GM12878 (cell line): ENCODE measurements around the gene SCP2D1.

ENCODE experiments used
- BCL11A ChIP-seq: IDR thresholded peaks from 2 replicates; pipeline ENCODE4 v1.6.1; 2011; ENCODE audit warnings: low read depth, low read length
- KDM1A ChIP-seq: fragments of 200-600 bp; sonication (generic); IDR thresholded peaks from 2 replicates; pipeline ENCODE4 v1.6.1; 2016; ENCODE audit warnings: borderline replicate concordance
- SPI1 ChIP-seq: IDR thresholded peaks from 2 replicates; pipeline ENCODE4 v1.6.1; 2011; ENCODE audit warnings: low read depth, mild to moderate bottlenecking, low read length, moderate library complexity, borderline replicate concordance; ENCODE audit not compliant: insufficient read depth
- SUZ12 ChIP-seq: fragments of 200-600 bp; sonication (generic); IDR thresholded peaks from one replicate; pipeline ENCODE4 v1.6.1; 2018; ENCODE audit warnings: antibody characterized with exemption, mild to moderate bottlenecking; ENCODE audit not compliant: unreplicated experiment
- ZNF24 ChIP-seq: fragments of 450-650 bp; IDR thresholded peaks from 2 replicates; pipeline ENCODE4 v1.6.1; 2017; ENCODE audit warnings: antibody characterized with exemption, mild to moderate bottlenecking
- TF ChIP-seq, protein P1 (sequence below): IDR thresholded peaks from 2 replicates; pipeline ENCODE4 v1.6.1; 2012; ENCODE audit warnings: mild to moderate bottlenecking, low read depth, low read length

- TF ChIP-seq BCL11A (no peak), SPI1 (no peak), KDM1A (no peak), SUZ12 (no peak), ZNF24 (no peak)
- TF ChIP-seq, protein P1, sequence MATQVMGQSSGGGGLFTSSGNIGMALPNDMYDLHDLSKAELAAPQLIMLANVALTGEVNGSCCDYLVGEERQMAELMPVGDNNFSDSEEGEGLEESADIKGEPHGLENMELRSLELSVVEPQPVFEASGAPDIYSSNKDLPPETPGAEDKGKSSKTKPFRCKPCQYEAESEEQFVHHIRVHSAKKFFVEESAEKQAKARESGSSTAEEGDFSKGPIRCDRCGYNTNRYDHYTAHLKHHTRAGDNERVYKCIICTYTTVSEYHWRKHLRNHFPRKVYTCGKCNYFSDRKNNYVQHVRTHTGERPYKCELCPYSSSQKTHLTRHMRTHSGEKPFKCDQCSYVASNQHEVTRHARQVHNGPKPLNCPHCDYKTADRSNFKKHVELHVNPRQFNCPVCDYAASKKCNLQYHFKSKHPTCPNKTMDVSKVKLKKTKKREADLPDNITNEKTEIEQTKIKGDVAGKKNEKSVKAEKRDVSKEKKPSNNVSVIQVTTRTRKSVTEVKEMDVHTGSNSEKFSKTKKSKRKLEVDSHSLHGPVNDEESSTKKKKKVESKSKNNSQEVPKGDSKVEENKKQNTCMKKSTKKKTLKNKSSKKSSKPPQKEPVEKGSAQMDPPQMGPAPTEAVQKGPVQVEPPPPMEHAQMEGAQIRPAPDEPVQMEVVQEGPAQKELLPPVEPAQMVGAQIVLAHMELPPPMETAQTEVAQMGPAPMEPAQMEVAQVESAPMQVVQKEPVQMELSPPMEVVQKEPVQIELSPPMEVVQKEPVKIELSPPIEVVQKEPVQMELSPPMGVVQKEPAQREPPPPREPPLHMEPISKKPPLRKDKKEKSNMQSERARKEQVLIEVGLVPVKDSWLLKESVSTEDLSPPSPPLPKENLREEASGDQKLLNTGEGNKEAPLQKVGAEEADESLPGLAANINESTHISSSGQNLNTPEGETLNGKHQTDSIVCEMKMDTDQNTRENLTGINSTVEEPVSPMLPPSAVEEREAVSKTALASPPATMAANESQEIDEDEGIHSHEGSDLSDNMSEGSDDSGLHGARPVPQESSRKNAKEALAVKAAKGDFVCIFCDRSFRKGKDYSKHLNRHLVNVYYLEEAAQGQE, result no peak
Observed at GRCh38 chr20:18778690-18779392, 34.7 kb upstream of the SCP2D1 start.
